IMR-90 (cell line): ENCODE data around the gene TIMM10. TPM values are rescaled to one million over a fixed set of nuclear protein-coding genes. Genes with fewer than 3 reads are reported as not detected.

Source experiments
- CEBPB ChIP-seq: IDR thresholded peaks from 2 replicates; pipeline ENCODE4 v1.6.1; 2012; ENCODE audit warnings: low read depth, low read length, improper control_type of control experiment
- POLR2A ChIP-seq: IDR thresholded peaks from 2 replicates; pipeline ENCODE4 v1.6.1; 2012; ENCODE audit warnings: mild to moderate bottlenecking, low read depth, low read length
- RAD21 ChIP-seq: IDR thresholded peaks from 2 replicates; pipeline ENCODE4 v1.6.1; 2012; ENCODE audit warnings: low read length, improper control_type of control experiment
- RCOR1 ChIP-seq: IDR thresholded peaks from 2 replicates; pipeline ENCODE4 v1.6.1; 2012; ENCODE audit warnings: mild to moderate bottlenecking, low read length, improper control_type of control experiment; ENCODE audit not compliant: insufficient replicate concordance
- polyA plus RNA-seq, 3 experiments: library from polyadenylated mRNA; depleted of rRNA; stranded (reverse); fragments of >200 nt; gene quantifications; 2 replicates each; pipeline ENCODE4 v1.2.3, GENCODE V29; 2012; ENCODE audit warnings: low replicate concordance in 1 of 3
- total RNA-seq: library from RNA; depleted of rRNA; stranded (reverse); fragments of >200 nt; gene quantifications from 2 replicates; pipeline ENCODE4 v1.2.3, GENCODE V29; 2012

Gene TIMM10
- total and polyA plus RNA-seq, 2 of the 4 experiments (the other 2 are of a cell fraction) = 96.8 to 135 TPM

- TF ChIP-seq POLR2A (no peak), RAD21 (no peak), RCOR1 (no peak), CEBPB (no peak)
These were observed 15.8 kb downstream of the TIMM10 start (continued) for GRCh38 chr11:57514538-57515331.
